H1 (cell line): ENCODE data around the gene TNPO2. TPM values are rescaled to one million over a fixed set of nuclear protein-coding genes. Genes with fewer than 3 reads are reported as not detected.

Source experiments
- CTCF ChIA-PET: fragments of 300-600 bp; sonication (Branson Sonifier 250); formaldehyde crosslinking; loops from one replicate; lab custom pipeline; 2021; ENCODE audit not compliant: partially characterized antibody; lab: Charles Lee
- POLR2A ChIA-PET: fragments of 300-600 bp; sonication (Branson Sonifier 250); formaldehyde crosslinking; loops from one replicate; lab custom pipeline; 2021; ENCODE audit warnings: inconsistent platforms; ENCODE audit not compliant: partially characterized antibody; lab: Charles Lee
- DNase-seq, 2 experiments: peaks; one replicate each; pipeline versions ENCODE4 v3.0.0 to v3.0.0-alpha.2; 2010 to 2022; ENCODE audit warnings: low spot score in 2 of 2, low read depth in 1 of 2, mixed read lengths in 1 of 2
- FAIRE-seq: peaks from 2 replicates; lab custom pipeline; 2011; peaks lifted over from hg19 to GRCh38; lab: Jason Lieb, UNC
- H2AFZ ChIP-seq: 2 replicates; pipeline ENCODE4 v1.8.1; 2012; ENCODE audit warnings: low read length, inconsistent platforms
- H2AK5ac ChIP-seq: 2 replicates; pipeline ENCODE4 v1.6.1; 2013; ENCODE audit warnings: low read depth, low read length
- H2BK120ac ChIP-seq: replicated peaks from 2 replicates; pipeline ENCODE3; 2013; ENCODE audit warnings: low read depth, low read length, inconsistent platforms
- H2BK12ac ChIP-seq: 2 replicates; pipeline ENCODE4 v1.6.1; 2013; ENCODE audit warnings: low read depth, low read length
- H2BK15ac ChIP-seq: 2 replicates; pipeline ENCODE4 v1.6.1; 2013; ENCODE audit warnings: low read length
- H2BK20ac ChIP-seq: 2 replicates; pipeline ENCODE4 v1.6.1; 2013; ENCODE audit warnings: low read length
- H2BK5ac ChIP-seq: 2 replicates; pipeline ENCODE4 v1.6.1; 2013; ENCODE audit warnings: low read depth, low read length
- H3K14ac ChIP-seq: 2 replicates; pipeline ENCODE4 v1.6.1; 2013; ENCODE audit warnings: inconsistent platforms; ENCODE audit not compliant: insufficient read length
- H3K18ac ChIP-seq: 2 replicates; pipeline ENCODE4 v1.6.1; 2013; ENCODE audit warnings: low read length; ENCODE audit errors: extremely low read depth
- H3K23ac ChIP-seq: 2 replicates; pipeline ENCODE4 v1.6.1; 2013; ENCODE audit warnings: inconsistent platforms; ENCODE audit not compliant: insufficient read length
- H3K23me2 ChIP-seq: 2 replicates; pipeline ENCODE4 v1.6.1; 2013; ENCODE audit warnings: low read depth, low read length
- H3K27ac ChIP-seq: 2 replicates; pipeline ENCODE4 v1.6.1; 2011; ENCODE audit warnings: low read depth, low read length, inconsistent platforms
- H3K27me3 ChIP-seq, 4 experiments: replicated peaks in 1 of 4; 1 replicate in 1 of 4; 2 replicates in 3 of 4; pipeline versions ENCODE4 v1.6.1 to v1.8.1; 2011 to 2013; ENCODE audit warnings: low read length in 3 of 4, mild to moderate bottlenecking in 3 of 4, inconsistent platforms in 2 of 4, mixed read lengths in 2 of 4, moderate library complexity in 1 of 4; ENCODE audit not compliant: control insufficient read depth in 3 of 4, insufficient read depth in 3 of 4; ENCODE audit errors: extremely low read depth in 1 of 4
- H3K36me3 ChIP-seq, 4 experiments: 2 replicates each; pipeline versions ENCODE4 v1.6.1 to v1.8.1; 2011 to 2013; ENCODE audit warnings: mild to moderate bottlenecking in 4 of 4, low read length in 3 of 4, moderate library complexity in 2 of 4, control low read depth in 1 of 4, inconsistent platforms in 1 of 4; ENCODE audit not compliant: insufficient read depth in 4 of 4, control insufficient read depth in 2 of 4
- H3K4ac ChIP-seq: replicated peaks from 2 replicates; pipeline ENCODE3; 2013; ENCODE audit warnings: low read length, low read depth, mixed read lengths, inconsistent platforms; ENCODE audit not compliant: insufficient read length
- H3K4me1 ChIP-seq, 4 experiments: replicated peaks in 1 of 4; 1 replicate in 1 of 4; 2 replicates in 3 of 4; pipeline versions ENCODE4 v1.6.1 to v1.8.1; 2011 to 2013; ENCODE audit warnings: low read length in 3 of 4, inconsistent platforms in 2 of 4, mixed read lengths in 1 of 4; ENCODE audit not compliant: insufficient read depth in 4 of 4, control insufficient read depth in 3 of 4
- H3K4me2 ChIP-seq, 2 experiments: 2 replicates each; pipeline versions ENCODE4 v1.6.1 to v1.8.1; 2011 to 2013; ENCODE audit warnings: low read depth in 2 of 2, low read length in 2 of 2, control low read depth in 1 of 2, inconsistent platforms in 1 of 2, mild to moderate bottlenecking in 1 of 2; ENCODE audit not compliant: insufficient read depth in 1 of 2
- H3K4me3 ChIP-seq, 4 experiments: fragments of 200-600, 300-600 bp in 1 of 4; sonication (generic), shearing (Covaris generic), sonication (Bioruptor Twin) in 1 of 4; 2 replicates each; pipeline versions ENCODE4 v1.5.1 to v1.8.1; 2011 to 2016; ENCODE audit warnings: low read length in 4 of 4, low read depth in 3 of 4, control low read depth in 2 of 4, inconsistent platforms in 2 of 4, mild to moderate bottlenecking in 2 of 4, mixed read lengths in 1 of 4, moderate library complexity in 1 of 4; ENCODE audit not compliant: insufficient read depth in 2 of 4; ENCODE audit errors: extremely low read depth in 1 of 4
- H3K56ac ChIP-seq: replicated peaks from 2 replicates; pipeline ENCODE3; 2013; ENCODE audit warnings: low read depth, mild to moderate bottlenecking, mixed read lengths, low read length, inconsistent platforms; ENCODE audit not compliant: insufficient read length
- H3K79me1 ChIP-seq: 2 replicates; pipeline ENCODE4 v1.6.1; 2013; ENCODE audit warnings: low read depth, low read length, control low read depth
- H3K79me2 ChIP-seq, 2 experiments: 2 replicates each; pipeline versions ENCODE4 v1.6.1 to v1.8.1; 2012 to 2013; ENCODE audit warnings: low read length in 2 of 2, mild to moderate bottlenecking in 2 of 2, inconsistent platforms in 1 of 2; ENCODE audit not compliant: insufficient read depth in 2 of 2, control insufficient read depth in 1 of 2
- H3K9ac ChIP-seq, 4 experiments: replicated peaks in 1 of 4; 1 replicate in 1 of 4; 2 replicates in 3 of 4; pipeline versions ENCODE4 v1.6.1 to v1.8.1; 2011 to 2013; ENCODE audit warnings: low read depth in 3 of 4, low read length in 3 of 4, control low read depth in 2 of 4, mild to moderate bottlenecking in 2 of 4, moderate library complexity in 2 of 4, inconsistent platforms in 1 of 4; ENCODE audit errors: extremely low read depth in 1 of 4
- H3K9me3 ChIP-seq, 2 experiments: 2 replicates each; pipeline versions ENCODE4 v1.6.1 to v1.8.1; 2012 to 2013; ENCODE audit warnings: mild to moderate bottlenecking in 2 of 2, moderate library complexity in 2 of 2, control low read depth in 1 of 2, inconsistent platforms in 1 of 2, low read depth in 1 of 2, low read length in 1 of 2, mixed read lengths in 1 of 2; ENCODE audit not compliant: insufficient read depth in 2 of 2
- H4K20me1 ChIP-seq, 2 experiments: replicated peaks in 1 of 2; 2 replicates each; pipeline versions ENCODE3 to v1.8.1; 2011 to 2013; ENCODE audit warnings: inconsistent platforms in 2 of 2, low read length in 2 of 2, mild to moderate bottlenecking in 1 of 2; ENCODE audit not compliant: insufficient read depth in 2 of 2, control insufficient read depth in 1 of 2
- H4K5ac ChIP-seq: 2 replicates; pipeline ENCODE4 v1.6.1; 2013; ENCODE audit warnings: low read length, low read depth, mixed read lengths, inconsistent platforms; ENCODE audit not compliant: insufficient read length
- H4K8ac ChIP-seq: 2 replicates; pipeline ENCODE4 v1.8.0; 2013; ENCODE audit warnings: mild to moderate bottlenecking, moderate library complexity, low read length, inconsistent platforms; ENCODE audit not compliant: insufficient read depth; ENCODE audit errors: extremely low read depth
- H4K91ac ChIP-seq: replicated peaks from 2 replicates; pipeline ENCODE3; 2013; ENCODE audit warnings: low read length, mixed read lengths, inconsistent platforms; ENCODE audit not compliant: insufficient read length
- HDAC6 ChIP-seq: IDR thresholded peaks from one replicate; pipeline ENCODE4 v1.7.1; 2012; ENCODE audit warnings: low read depth, mild to moderate bottlenecking, inconsistent platforms, low read length, moderate library complexity
- RAD21 ChIP-seq, 2 experiments: IDR thresholded peaks in 1 of 2; conservative IDR thresholded peaks in 1 of 2; 2 replicates each; pipeline ENCODE4 v1.6.1; 2011; ENCODE audit warnings: low read depth in 2 of 2, low read length in 2 of 2, improper control_type of control experiment in 1 of 2, inconsistent platforms in 1 of 2, mild to moderate bottlenecking in 1 of 2, moderate library complexity in 1 of 2
- SIN3A ChIP-seq, 2 experiments: IDR thresholded peaks in 1 of 2; conservative IDR thresholded peaks in 1 of 2; 2 replicates each; pipeline ENCODE4 v1.6.1; 2011 to 2012; ENCODE audit warnings: low read length in 2 of 2, improper control_type of control experiment in 1 of 2, low read depth in 1 of 2, mild to moderate bottlenecking in 1 of 2
- SP2 ChIP-seq: IDR thresholded peaks from 2 replicates; pipeline ENCODE4 v1.6.1; 2012; ENCODE audit warnings: mild to moderate bottlenecking, low read length, inconsistent platforms
- WGBS, 2 experiments: shearing (Covaris generic) in 1 of 2; methylation state at CpG; one replicate each; pipeline versions ENCODE4 v1.1.6 to v1.1.7; 2013 to 2015; ENCODE audit warnings: low lambda C conversion rate in 2 of 2, mixed read lengths in 2 of 2, inconsistent platforms in 1 of 2, low coverage in 1 of 2, missing lambda C conversion rate in 1 of 2; ENCODE audit not compliant: insufficient replicate concordance in 2 of 2, insufficient coverage in 1 of 2, insufficient read length in 1 of 2; ENCODE audit errors: extremely low coverage in 1 of 2, missing lambda C conversion rate in 1 of 2; 5-methylcytosine and 5-hydroxymethylcytosine counted together
- polyA plus RNA-seq, 7 experiments: library from polyadenylated mRNA; depleted of rRNA in 3 of 7; stranded (reverse) in 5 of 7; unstranded in 2 of 7; fragments of >200 nt in 5 of 7; fragments of 200-250 nt in 2 of 7; gene quantifications; 1 replicate in 5 of 7; 2 replicates in 1 of 7; 4 replicates in 1 of 7; pipeline versions ENCODE4 v1.2.1 to v1.2.3, GENCODE V29; 2011 to 2013; ENCODE audit warnings: missing spikeins in 2 of 7, mixed read lengths in 2 of 7
- total RNA-seq: library from RNA; stranded (reverse); fragmentation: NEBNext Ultra II Directional; extraction: Animal tissue kit (Norgen Biotek cat#: 25700); gene quantifications from 2 replicates; pipeline ENCODE4 v1.2.1, GENCODE V29; 2021
- TF ChIP-seq, protein P1 (sequence below), 3 experiments: IDR thresholded peaks; 1 replicate in 2 of 3; 2 replicates in 1 of 3; pipeline versions ENCODE4 v1.5.1 to v1.6.1; 2011; ENCODE audit warnings: low read length in 3 of 3, mild to moderate bottlenecking in 3 of 3, inconsistent platforms in 2 of 3, low read depth in 1 of 3, moderate library complexity in 1 of 3; ENCODE audit not compliant: insufficient read depth in 1 of 3; ENCODE audit errors: control extremely low read depth in 1 of 3
- TF ChIP-seq, protein P2 (sequence below): IDR thresholded peaks from 2 replicates; pipeline ENCODE4 v1.6.1; 2011; ENCODE audit warnings: low read depth, mild to moderate bottlenecking, low read length; ENCODE audit not compliant: insufficient read depth

The TNPO2 gene
- total and polyA plus RNA-seq, 2 of the 8 experiments (the other 6 are each of a cell fraction or from before 2014, with no cell fraction given), result 112 to 121 TPM

GRCh38 chr19:12733369-12734214 lies 9.9 kb upstream of the TNPO2 start:
- H4K20me1 ChIP-seq, result peaks cover 12 to 20% of the 10 kb centered on the region in 2 experiments
- TF ChIP-seq SIN3A (conservative IDR thresholded peaks at IDR 0.05 in 1 of 2, IDR thresholded peaks at IDR 0.05 in 1 of 2; ENCODE audit: low read depth in 1 of 2, low read length in 2 of 2), result peak in 1 of 2 experiments; percentile 38; a peak in 2 of 4 replicates
- TF ChIP-seq, protein P1, sequence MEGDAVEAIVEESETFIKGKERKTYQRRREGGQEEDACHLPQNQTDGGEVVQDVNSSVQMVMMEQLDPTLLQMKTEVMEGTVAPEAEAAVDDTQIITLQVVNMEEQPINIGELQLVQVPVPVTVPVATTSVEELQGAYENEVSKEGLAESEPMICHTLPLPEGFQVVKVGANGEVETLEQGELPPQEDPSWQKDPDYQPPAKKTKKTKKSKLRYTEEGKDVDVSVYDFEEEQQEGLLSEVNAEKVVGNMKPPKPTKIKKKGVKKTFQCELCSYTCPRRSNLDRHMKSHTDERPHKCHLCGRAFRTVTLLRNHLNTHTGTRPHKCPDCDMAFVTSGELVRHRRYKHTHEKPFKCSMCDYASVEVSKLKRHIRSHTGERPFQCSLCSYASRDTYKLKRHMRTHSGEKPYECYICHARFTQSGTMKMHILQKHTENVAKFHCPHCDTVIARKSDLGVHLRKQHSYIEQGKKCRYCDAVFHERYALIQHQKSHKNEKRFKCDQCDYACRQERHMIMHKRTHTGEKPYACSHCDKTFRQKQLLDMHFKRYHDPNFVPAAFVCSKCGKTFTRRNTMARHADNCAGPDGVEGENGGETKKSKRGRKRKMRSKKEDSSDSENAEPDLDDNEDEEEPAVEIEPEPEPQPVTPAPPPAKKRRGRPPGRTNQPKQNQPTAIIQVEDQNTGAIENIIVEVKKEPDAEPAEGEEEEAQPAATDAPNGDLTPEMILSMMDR (IDR thresholded peaks at IDR 0.05; ENCODE audit: control extremely low read depth in 1 of 3, insufficient read depth in 1 of 3, low read depth in 1 of 3, low read length in 3 of 3), result peak; percentile 46 to 51 (median 49)
- peak; percentile 12 to 25; a peak in 2 of 4 replicates for TF ChIP-seq RAD21 (IDR thresholded peaks at IDR 0.05 in 1 of 2, conservative IDR thresholded peaks at IDR 0.05 in 1 of 2; ENCODE audit: low read depth in 2 of 2, low read length in 2 of 2)
- no peak for TF ChIP-seq HDAC6
- TF ChIP-seq, protein P2, sequence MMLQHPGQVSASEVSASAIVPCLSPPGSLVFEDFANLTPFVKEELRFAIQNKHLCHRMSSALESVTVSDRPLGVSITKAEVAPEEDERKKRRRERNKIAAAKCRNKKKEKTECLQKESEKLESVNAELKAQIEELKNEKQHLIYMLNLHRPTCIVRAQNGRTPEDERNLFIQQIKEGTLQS, result no peak
- no peak for TF ChIP-seq SP2

More at GRCh38 chr19:12733369-12734214, 9.9 kb upstream of the TNPO2 start:
- Histone ChIP-seq H3K23ac (no peak overlapping the region), H3K4me3 (peak overlapping the region; percentile 84 to 93 (median 90)), H3K27ac (peak overlapping the region; percentile 88; the same call in 1 of the 2 replicates), H4K8ac (peak overlapping the region; percentile 98; the same call in 1 of the 2 replicates), H2BK20ac (no peak overlapping the region), H2AFZ (no peak overlapping the region), H2BK15ac (no peak overlapping the region), H3K23me2 (peaks cover 13% of the 10 kb centered on the region), H2BK120ac (no peak overlapping the region), H3K56ac (no peak overlapping the region), H3K79me2 (peaks cover 26 to 50% of the 10 kb centered on the region in 2 experiments), H3K14ac (no peak overlapping the region), H3K18ac (no peak overlapping the region), H3K9ac (peak overlapping the region; percentile 74 to 96 (median 89)), H4K5ac (no peak overlapping the region), H2BK5ac (no peak overlapping the region), H2AK5ac (no peak overlapping the region), H3K79me1 (peaks cover 9% of the 10 kb centered on the region), H3K27me3 (no peaks in the 10 kb centered on the region), H3K4ac (no peak overlapping the region), H2BK12ac (no peak overlapping the region), H3K36me3 (peaks cover 10 to 25% (median 15%) of the 10 kb centered on the region in 4 experiments), H4K91ac (no peak overlapping the region), H3K4me2 (peak overlapping the region; percentile 79 to 93), H3K4me1 (peaks cover 3 to 13% (median 7%) of the 10 kb centered on the region in 4 experiments), H3K9me3 (no peaks in the 10 kb centered on the region)
- ChIA-PET POLR2A (interaction anchor here (0.8 to 14.0 kb wide), 19 partner anchors 8 to 69 kb away, joined by 3 to 258 read pairs (median 7); partner anchors contain the start of genes BEST2, DHPS, FBXW9 and JUNB), CTCF (interaction anchor here (0.6 to 10.5 kb wide), 22 partner anchors 9 to 197 kb away, joined by 3 to 87 read pairs (median 3); partner anchors contain the start of genes GNG14 and TNPO2)
- WGBS, 2 experiments, result 9% methylated on average over 15 of the region's 15 CpGs; no CpG with 5 or more reads in 1 of the 2 experiments
- FAIRE-seq, result no peak
- no peak for DNase-seq
